Endothelial cell of umbilical vein (primary cell): ENCODE results near the gene AUTS2. TPM values are rescaled to one million over a fixed set of nuclear protein-coding genes. Genes with fewer than 3 reads are reported as not detected.

ENCODE experiments used
- BruUV-seq: library from RNA; stranded (reverse); fragments of 400-500 nt; replicated peaks from 2 replicates; lab custom pipeline; 2021; lab: Mats Ljungman, UMichigan
- CTCF ChIA-PET: fragments of 300-600, 350-600 bp; sonication (Branson Sonifier 250); formaldehyde crosslinking; loops from one replicate; lab custom pipeline; 2021; ENCODE audit warnings: antibody characterized with exemption, inconsistent platforms; lab: Charles Lee
- POLR2A ChIA-PET: fragments of 300-600, 350-600 bp; sonication (Branson Sonifier 250); formaldehyde crosslinking; loops from one replicate; lab custom pipeline; 2021; ENCODE audit warnings: antibody characterized with exemption, inconsistent platforms; lab: Charles Lee
- DNase-seq: peaks from one replicate; pipeline ENCODE4 v3.0.0-alpha.2; 2011; ENCODE audit warnings: low read depth, low spot score
- FAIRE-seq: peaks from 2 replicates; lab custom pipeline; 2011; peaks lifted over from hg19 to GRCh38; lab: Jason Lieb, UNC
- H2AFZ ChIP-seq: 2 replicates; pipeline ENCODE4 v1.6.0; 2012; ENCODE audit warnings: low read depth, low read length, control low read depth, inconsistent platforms
- H3K27ac ChIP-seq: 2 replicates; pipeline ENCODE4 v1.5.1; 2011; ENCODE audit warnings: low read depth, mild to moderate bottlenecking, control low read depth, low read length, moderate library complexity; ENCODE audit not compliant: insufficient read depth
- H3K27me3 ChIP-seq, 2 experiments: 2 replicates each; pipeline versions ENCODE4 v1.6.0 to v1.6.1; 2011; ENCODE audit warnings: low read length in 2 of 2, mixed read lengths in 1 of 2; ENCODE audit not compliant: control insufficient read depth in 2 of 2, insufficient read depth in 2 of 2
- H3K36me3 ChIP-seq, 2 experiments: 2 replicates in 1 of 2; 3 replicates in 1 of 2; pipeline ENCODE4 v1.5.1; 2011; ENCODE audit warnings: low read length in 2 of 2, mild to moderate bottlenecking in 1 of 2, moderate library complexity in 1 of 2; ENCODE audit not compliant: control insufficient read depth in 2 of 2, insufficient read depth in 2 of 2; ENCODE audit errors: extremely low read depth in 1 of 2
- H3K4me1 ChIP-seq: 3 replicates; pipeline ENCODE4 v1.5.1; 2011; ENCODE audit warnings: mild to moderate bottlenecking, low read length; ENCODE audit not compliant: control insufficient read depth, insufficient read depth; ENCODE audit errors: extremely low read depth
- H3K4me2 ChIP-seq: 2 replicates; pipeline ENCODE4 v1.6.1; 2011; ENCODE audit warnings: low read length, control low read depth, mixed read lengths; ENCODE audit not compliant: insufficient read depth
- H3K4me3 ChIP-seq, 3 experiments: fragments of 200-600 bp in 1 of 3; sonication (generic), shearing (Covaris generic) in 1 of 3; replicated peaks in 1 of 3; 2 replicates each; pipeline ENCODE4 v1.5.1; 2011 to 2016; ENCODE audit warnings: control low read depth in 3 of 3, low read length in 3 of 3, mild to moderate bottlenecking in 2 of 3, inconsistent platforms in 1 of 3, low read depth in 1 of 3, moderate library complexity in 1 of 3; ENCODE audit not compliant: insufficient read depth in 1 of 3
- H3K79me2 ChIP-seq: 2 replicates; pipeline ENCODE4 v1.6.0; 2012; ENCODE audit warnings: low read length, inconsistent platforms; ENCODE audit not compliant: control insufficient read depth, insufficient read depth
- H3K9ac ChIP-seq: replicated peaks from 2 replicates; pipeline ENCODE3; 2011; ENCODE audit warnings: low read length, control low read depth; ENCODE audit not compliant: insufficient read depth; ENCODE audit errors: extremely low read depth
- H3K9me1 ChIP-seq: replicated peaks from 3 replicates; pipeline ENCODE4 v1.6.0; 2011; ENCODE audit warnings: mild to moderate bottlenecking, low read length; ENCODE audit not compliant: control insufficient read depth, insufficient read depth; ENCODE audit errors: extremely low read depth
- H3K9me3 ChIP-seq: replicated peaks from 2 replicates; pipeline ENCODE4 v1.5.1; 2012; ENCODE audit warnings: low read length, inconsistent platforms; ENCODE audit not compliant: control insufficient read depth, insufficient read depth
- H4K20me1 ChIP-seq: replicated peaks from 2 replicates; pipeline ENCODE3; 2011; ENCODE audit warnings: mild to moderate bottlenecking, low read length; ENCODE audit not compliant: control insufficient read depth, insufficient read depth; ENCODE audit errors: extremely low read depth
- CTCF ChIP-seq, 2 donors: IDR thresholded peaks; 1 replicate in 1 of 2; 2 replicates in 1 of 2; pipeline ENCODE4 v1.5.1; 2011; ENCODE audit warnings: low read length in 2 of 2, mild to moderate bottlenecking in 2 of 2, moderate library complexity in 2 of 2, control low read depth in 1 of 2, inconsistent platforms in 1 of 2, low read depth in 1 of 2; ENCODE audit not compliant: insufficient read depth in 1 of 2; ENCODE audit errors: extremely low read depth in 1 of 2
- EZH2 ChIP-seq: IDR thresholded peaks from 2 replicates; pipeline ENCODE4 v1.6.1; 2012; ENCODE audit warnings: borderline replicate concordance, low read depth, mild to moderate bottlenecking, moderate library complexity, low read length, inconsistent platforms; ENCODE audit not compliant: severe bottlenecking
- FOS ChIP-seq: IDR thresholded peaks from 2 replicates; pipeline ENCODE4 v1.6.1; 2011; ENCODE audit warnings: mild to moderate bottlenecking, low read length, moderate library complexity, borderline replicate concordance; ENCODE audit not compliant: insufficient read depth
- GATA2 ChIP-seq: IDR thresholded peaks from 2 replicates; pipeline ENCODE4 v1.7.0; 2011; ENCODE audit warnings: low read depth, mild to moderate bottlenecking, moderate library complexity, mixed read lengths, low read length; ENCODE audit not compliant: insufficient read length, insufficient read depth
- JUN ChIP-seq: IDR thresholded peaks from 2 replicates; pipeline ENCODE4 v1.6.1; 2011; ENCODE audit warnings: borderline replicate concordance, low read depth; ENCODE audit not compliant: insufficient read length, insufficient read depth
- MYC ChIP-seq: IDR thresholded peaks from one replicate; pipeline ENCODE4 v1.6.1; 2011; ENCODE audit warnings: mild to moderate bottlenecking, low read depth, low read length
- POLR2A ChIP-seq: IDR thresholded peaks from 2 replicates; pipeline ENCODE4 v1.6.1; 2012; ENCODE audit warnings: low read depth, mild to moderate bottlenecking, control low read depth, low read length
- dilution Hi-C: fragments of 300-500 bp; cut with MboI; formaldehyde crosslinking; loops from one replicate; pipeline ENCODE4 v1.15.0; 2019; ENCODE audit warnings: low sequenced_read_pairs; ENCODE audit not compliant: extremely low pct_ligation_motif_present
- intact Hi-C: fragments of 100-400 bp; cut with micrococcal nuclease; formaldehyde crosslinking; loops from one replicate; pipeline ENCODE4 v1.10.0; 2022
- polyA plus RNA-seq, 4 experiments: library from polyadenylated mRNA; depleted of rRNA in 3 of 4; stranded (reverse) in 3 of 4; unstranded in 1 of 4; fragments of >200 nt; gene quantifications; 2 replicates each; pipeline versions ENCODE4 v1.2.1 to v1.2.3, GENCODE V29; 2011 to 2012; ENCODE audit warnings: missing spikeins in 1 of 4
- total RNA-seq: library from RNA; stranded (reverse); gene quantifications from 2 replicates; pipeline ENCODE4 v1.2.3, GENCODE V29; 2021

AUTS2 gene
- total and polyA plus RNA-seq, 2 donors (not counting 3 experiments of a cell fraction or from before 2014, with no cell fraction given) = 0.59 to 8.0 TPM

DNA sequence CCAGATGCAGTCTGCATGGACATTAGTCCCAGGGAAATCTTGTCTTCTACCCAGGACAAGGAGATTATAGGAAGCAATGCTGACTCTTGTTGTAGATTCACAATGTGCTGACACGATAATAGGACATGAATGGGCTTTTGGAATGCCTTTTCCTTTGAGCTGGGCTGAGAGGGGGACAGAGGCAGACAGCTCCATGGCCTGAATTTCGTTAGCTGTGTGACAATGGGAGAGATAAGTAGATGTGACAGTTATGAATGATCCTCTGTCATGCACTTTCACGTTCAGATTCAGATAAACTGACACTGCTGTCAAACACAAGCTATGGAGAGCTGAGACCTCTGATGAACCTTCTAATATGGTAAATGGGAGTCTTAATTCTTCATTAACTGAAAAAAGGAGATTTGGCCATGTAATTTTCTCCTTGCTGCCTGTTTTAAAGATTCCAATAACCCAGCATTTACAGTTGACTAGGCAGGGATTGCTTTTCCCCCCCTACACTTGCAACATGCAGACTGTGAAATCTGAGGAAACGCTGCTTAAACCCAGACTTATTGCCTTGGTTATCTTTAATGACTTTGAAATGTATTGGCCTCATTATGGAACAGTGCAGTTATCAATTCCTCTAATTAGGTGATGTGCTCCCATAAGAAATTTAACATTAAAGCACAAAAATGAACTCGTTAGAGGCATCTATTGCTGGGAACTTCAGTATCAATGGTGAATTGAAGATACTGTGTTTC is 669.3 kb downstream of the AUTS2 start:
- FAIRE-seq = no peak
- intact Hi-C loops = no loop called here

More for the DNA sequence above, 669.3 kb downstream of the AUTS2 start:
- TF ChIP-seq JUN = no peak
- no peak for TF ChIP-seq MYC
- no peak for TF ChIP-seq POLR2A
- no peak for TF ChIP-seq CTCF (IDR thresholded peaks at IDR 0.05; ENCODE audit: extremely low read depth in 1 of 2, insufficient read depth in 1 of 2, low read depth in 1 of 2, low read length in 2 of 2)
- no peak for TF ChIP-seq FOS
- TF ChIP-seq EZH2 = no peak
- no peak for TF ChIP-seq GATA2
- H3K4me3 ChIP-seq = no peak overlapping the region
- H3K9me3 ChIP-seq = no peaks in the 10 kb centered on the region
- no peaks in the 10 kb centered on the region for H3K36me3 ChIP-seq
- H3K79me2 ChIP-seq = no peaks in the 10 kb centered on the region
- DNase-seq = no peak
- dilution Hi-C loops = no loop called here
- ChIA-PET POLR2A (no interaction called here), CTCF (no interaction called here)
- H2AFZ ChIP-seq = no peak overlapping the region
- H3K4me1 ChIP-seq = no peaks in the 10 kb centered on the region
- H3K27ac ChIP-seq = no peak overlapping the region
- H3K9me1 ChIP-seq = no peaks in the 10 kb centered on the region
- H3K9ac ChIP-seq = no peak overlapping the region
- no TSS peak for BruUV-seq
- H3K27me3 ChIP-seq = no peaks in the 10 kb centered on the region
- no peaks in the 10 kb centered on the region for H4K20me1 ChIP-seq
- H3K4me2 ChIP-seq = no peak overlapping the region
